ENCODE measurements around the gene ALOX5. TPM values are rescaled to one million over a fixed set of nuclear protein-coding genes. Genes with fewer than 3 reads are reported as not detected.

Gene ALOX5
- total RNA-seq, 1 experiment from 2014 or later, result 3.4 TPM

DNA sequence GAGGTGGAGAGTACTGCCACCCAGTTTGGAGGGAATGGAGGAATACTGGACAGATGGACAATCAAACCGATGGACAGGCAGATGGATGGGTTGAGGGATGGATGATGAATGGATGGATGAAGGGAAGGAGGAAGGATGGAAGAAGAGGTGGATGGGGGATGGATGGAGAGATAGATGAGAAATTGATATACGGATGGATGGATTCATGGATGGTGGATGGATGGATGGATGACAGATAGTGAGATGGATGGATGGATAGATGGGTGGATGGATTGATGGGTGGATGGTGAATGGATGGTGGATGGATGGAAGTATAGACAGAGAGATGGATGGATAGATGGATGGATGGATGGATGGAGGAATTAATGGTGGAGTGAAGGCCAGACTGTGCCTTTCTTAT lies 42.6 kb downstream of the ALOX5 start:
- H3K4me3 Mint-ChIP-seq, result no peak overlapping the region
- no peak for ATAC-seq

DNA sequence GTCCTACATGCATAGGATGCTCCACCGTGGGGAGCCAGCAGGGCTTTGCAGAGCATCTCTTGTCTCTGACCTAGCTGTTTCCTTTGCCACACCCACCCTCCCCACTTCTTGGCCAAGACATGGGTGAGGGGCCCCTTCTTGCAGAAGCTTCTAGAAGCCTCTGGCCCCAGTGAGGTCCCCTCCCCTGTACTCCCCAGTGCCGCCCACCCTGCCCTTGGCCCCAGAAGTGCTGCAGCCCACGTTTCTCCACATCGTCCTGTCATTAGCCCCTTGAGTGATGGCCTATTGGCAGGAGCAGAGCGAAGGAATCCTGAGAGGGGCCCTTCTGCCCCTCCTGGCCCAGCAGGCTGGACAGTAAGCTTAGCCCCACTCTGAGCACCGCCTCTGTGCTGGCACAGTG lies 43.7 kb downstream of the ALOX5 start:
- POLR2A ChIA-PET, result no interaction called here
- no peak overlapping the region for H3K27ac Mint-ChIP-seq
- CTCF ChIA-PET, result no interaction called here
- DNase-seq (ENCODE audit: low spot score), result no peak
- peaks cover 18% of the 10 kb centered on the region for H3K4me1 Mint-ChIP-seq
- H3K27me3 Mint-ChIP-seq (ENCODE audit: low read depth), result peaks cover 10% of the 10 kb centered on the region
- 0 out of 2 replicates have a peak overlapping the region, but pooled peaks have one; percentile 2 for H3K4me3 Mint-ChIP-seq
- no peaks in the 10 kb centered on the region for H3K36me3 Mint-ChIP-seq
- H3K9me3 Mint-ChIP-seq, result peaks cover 8% of the 10 kb centered on the region
- no peak for ATAC-seq
- TF ChIP-seq, protein P1, sequence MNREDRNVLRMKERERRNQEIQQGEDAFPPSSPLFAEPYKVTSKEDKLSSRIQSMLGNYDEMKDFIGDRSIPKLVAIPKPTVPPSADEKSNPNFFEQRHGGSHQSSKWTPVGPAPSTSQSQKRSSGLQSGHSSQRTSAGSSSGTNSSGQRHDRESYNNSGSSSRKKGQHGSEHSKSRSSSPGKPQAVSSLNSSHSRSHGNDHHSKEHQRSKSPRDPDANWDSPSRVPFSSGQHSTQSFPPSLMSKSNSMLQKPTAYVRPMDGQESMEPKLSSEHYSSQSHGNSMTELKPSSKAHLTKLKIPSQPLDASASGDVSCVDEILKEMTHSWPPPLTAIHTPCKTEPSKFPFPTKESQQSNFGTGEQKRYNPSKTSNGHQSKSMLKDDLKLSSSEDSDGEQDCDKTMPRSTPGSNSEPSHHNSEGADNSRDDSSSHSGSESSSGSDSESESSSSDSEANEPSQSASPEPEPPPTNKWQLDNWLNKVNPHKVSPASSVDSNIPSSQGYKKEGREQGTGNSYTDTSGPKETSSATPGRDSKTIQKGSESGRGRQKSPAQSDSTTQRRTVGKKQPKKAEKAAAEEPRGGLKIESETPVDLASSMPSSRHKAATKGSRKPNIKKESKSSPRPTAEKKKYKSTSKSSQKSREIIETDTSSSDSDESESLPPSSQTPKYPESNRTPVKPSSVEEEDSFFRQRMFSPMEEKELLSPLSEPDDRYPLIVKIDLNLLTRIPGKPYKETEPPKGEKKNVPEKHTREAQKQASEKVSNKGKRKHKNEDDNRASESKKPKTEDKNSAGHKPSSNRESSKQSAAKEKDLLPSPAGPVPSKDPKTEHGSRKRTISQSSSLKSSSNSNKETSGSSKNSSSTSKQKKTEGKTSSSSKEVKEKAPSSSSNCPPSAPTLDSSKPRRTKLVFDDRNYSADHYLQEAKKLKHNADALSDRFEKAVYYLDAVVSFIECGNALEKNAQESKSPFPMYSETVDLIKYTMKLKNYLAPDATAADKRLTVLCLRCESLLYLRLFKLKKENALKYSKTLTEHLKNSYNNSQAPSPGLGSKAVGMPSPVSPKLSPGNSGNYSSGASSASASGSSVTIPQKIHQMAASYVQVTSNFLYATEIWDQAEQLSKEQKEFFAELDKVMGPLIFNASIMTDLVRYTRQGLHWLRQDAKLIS (CRISPR knock-in tag; IDR thresholded peaks at IDR 0.05; ENCODE audit: borderline replicate concordance), result no peak
- TF ChIP-seq CREM (CRISPR knock-in tag; IDR thresholded peaks at IDR 0.05) (no peak), TEAD1 (CRISPR knock-in tag; IDR thresholded peaks at IDR 0.05) (no peak), CREB1 (CRISPR knock-in tag; IDR thresholded peaks at IDR 0.05) (no peak), NR1H2 (CRISPR knock-in tag; IDR thresholded peaks at IDR 0.05) (no peak)
- TF ChIP-seq, protein P2, sequence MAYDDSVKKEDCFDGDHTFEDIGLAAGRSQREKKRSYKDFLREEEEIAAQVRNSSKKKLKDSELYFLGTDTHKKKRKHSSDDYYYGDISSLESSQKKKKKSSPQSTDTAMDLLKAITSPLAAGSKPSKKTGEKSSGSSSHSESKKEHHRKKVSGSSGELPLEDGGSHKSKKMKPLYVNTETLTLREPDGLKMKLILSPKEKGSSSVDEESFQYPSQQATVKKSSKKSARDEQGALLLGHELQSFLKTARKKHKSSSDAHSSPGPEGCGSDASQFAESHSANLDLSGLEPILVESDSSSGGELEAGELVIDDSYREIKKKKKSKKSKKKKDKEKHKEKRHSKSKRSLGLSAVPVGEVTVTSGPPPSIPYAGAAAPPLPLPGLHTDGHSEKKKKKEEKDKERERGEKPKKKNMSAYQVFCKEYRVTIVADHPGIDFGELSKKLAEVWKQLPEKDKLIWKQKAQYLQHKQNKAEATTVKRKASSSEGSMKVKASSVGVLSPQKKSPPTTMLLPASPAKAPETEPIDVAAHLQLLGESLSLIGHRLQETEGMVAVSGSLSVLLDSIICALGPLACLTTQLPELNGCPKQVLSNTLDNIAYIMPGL (CRISPR knock-in tag; IDR thresholded peaks at IDR 0.05), result no peak
- TF ChIP-seq, protein P3, sequence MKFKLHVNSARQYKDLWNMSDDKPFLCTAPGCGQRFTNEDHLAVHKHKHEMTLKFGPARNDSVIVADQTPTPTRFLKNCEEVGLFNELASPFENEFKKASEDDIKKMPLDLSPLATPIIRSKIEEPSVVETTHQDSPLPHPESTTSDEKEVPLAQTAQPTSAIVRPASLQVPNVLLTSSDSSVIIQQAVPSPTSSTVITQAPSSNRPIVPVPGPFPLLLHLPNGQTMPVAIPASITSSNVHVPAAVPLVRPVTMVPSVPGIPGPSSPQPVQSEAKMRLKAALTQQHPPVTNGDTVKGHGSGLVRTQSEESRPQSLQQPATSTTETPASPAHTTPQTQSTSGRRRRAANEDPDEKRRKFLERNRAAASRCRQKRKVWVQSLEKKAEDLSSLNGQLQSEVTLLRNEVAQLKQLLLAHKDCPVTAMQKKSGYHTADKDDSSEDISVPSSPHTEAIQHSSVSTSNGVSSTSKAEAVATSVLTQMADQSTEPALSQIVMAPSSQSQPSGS (CRISPR knock-in tag; IDR thresholded peaks at IDR 0.05; ENCODE audit: borderline replicate concordance, low read depth), result no peak

More for the DNA sequence above, 42.6 kb downstream of the ALOX5 start:
- H3K27ac Mint-ChIP-seq, result no peak overlapping the region
- H3K9me3 Mint-ChIP-seq, result peaks cover 8% of the 10 kb centered on the region
- CTCF ChIA-PET, result no interaction called here
- peaks cover 18% of the 10 kb centered on the region for H3K4me1 Mint-ChIP-seq
- no peak for DNase-seq (ENCODE audit: low spot score)
- TF ChIP-seq RORB (CRISPR knock-in tag; IDR thresholded peaks at IDR 0.05), result no peak
- TF ChIP-seq, protein P3 (CRISPR knock-in tag; IDR thresholded peaks at IDR 0.05; ENCODE audit: borderline replicate concordance, low read depth), result no peak
- TF ChIP-seq, protein P4, sequence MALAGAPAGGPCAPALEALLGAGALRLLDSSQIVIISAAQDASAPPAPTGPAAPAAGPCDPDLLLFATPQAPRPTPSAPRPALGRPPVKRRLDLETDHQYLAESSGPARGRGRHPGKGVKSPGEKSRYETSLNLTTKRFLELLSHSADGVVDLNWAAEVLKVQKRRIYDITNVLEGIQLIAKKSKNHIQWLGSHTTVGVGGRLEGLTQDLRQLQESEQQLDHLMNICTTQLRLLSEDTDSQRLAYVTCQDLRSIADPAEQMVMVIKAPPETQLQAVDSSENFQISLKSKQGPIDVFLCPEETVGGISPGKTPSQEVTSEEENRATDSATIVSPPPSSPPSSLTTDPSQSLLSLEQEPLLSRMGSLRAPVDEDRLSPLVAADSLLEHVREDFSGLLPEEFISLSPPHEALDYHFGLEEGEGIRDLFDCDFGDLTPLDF (CRISPR knock-in tag; IDR thresholded peaks at IDR 0.05), result no peak
- no peak for TF ChIP-seq NFATC4 (CRISPR knock-in tag; IDR thresholded peaks at IDR 0.05)
- TF ChIP-seq, protein P5, sequence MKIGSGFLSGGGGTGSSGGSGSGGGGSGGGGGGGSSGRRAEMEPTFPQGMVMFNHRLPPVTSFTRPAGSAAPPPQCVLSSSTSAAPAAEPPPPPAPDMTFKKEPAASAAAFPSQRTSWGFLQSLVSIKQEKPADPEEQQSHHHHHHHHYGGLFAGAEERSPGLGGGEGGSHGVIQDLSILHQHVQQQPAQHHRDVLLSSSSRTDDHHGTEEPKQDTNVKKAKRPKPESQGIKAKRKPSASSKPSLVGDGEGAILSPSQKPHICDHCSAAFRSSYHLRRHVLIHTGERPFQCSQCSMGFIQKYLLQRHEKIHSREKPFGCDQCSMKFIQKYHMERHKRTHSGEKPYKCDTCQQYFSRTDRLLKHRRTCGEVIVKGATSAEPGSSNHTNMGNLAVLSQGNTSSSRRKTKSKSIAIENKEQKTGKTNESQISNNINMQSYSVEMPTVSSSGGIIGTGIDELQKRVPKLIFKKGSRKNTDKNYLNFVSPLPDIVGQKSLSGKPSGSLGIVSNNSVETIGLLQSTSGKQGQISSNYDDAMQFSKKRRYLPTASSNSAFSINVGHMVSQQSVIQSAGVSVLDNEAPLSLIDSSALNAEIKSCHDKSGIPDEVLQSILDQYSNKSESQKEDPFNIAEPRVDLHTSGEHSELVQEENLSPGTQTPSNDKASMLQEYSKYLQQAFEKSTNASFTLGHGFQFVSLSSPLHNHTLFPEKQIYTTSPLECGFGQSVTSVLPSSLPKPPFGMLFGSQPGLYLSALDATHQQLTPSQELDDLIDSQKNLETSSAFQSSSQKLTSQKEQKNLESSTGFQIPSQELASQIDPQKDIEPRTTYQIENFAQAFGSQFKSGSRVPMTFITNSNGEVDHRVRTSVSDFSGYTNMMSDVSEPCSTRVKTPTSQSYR (CRISPR knock-in tag; IDR thresholded peaks at IDR 0.05), result no peak
- TF ChIP-seq, protein P6, sequence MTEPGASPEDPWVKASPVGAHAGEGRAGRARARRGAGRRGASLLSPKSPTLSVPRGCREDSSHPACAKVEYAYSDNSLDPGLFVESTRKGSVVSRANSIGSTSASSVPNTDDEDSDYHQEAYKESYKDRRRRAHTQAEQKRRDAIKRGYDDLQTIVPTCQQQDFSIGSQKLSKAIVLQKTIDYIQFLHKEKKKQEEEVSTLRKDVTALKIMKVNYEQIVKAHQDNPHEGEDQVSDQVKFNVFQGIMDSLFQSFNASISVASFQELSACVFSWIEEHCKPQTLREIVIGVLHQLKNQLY (CRISPR knock-in tag; IDR thresholded peaks at IDR 0.05), result no peak
- no peak for TF ChIP-seq ETV6 (CRISPR knock-in tag; IDR thresholded peaks at IDR 0.05)
- TF ChIP-seq, protein P1 (CRISPR knock-in tag; IDR thresholded peaks at IDR 0.05; ENCODE audit: borderline replicate concordance), result no peak
- POLR2A ChIA-PET, result no interaction called here
- peaks cover 10% of the 10 kb centered on the region for H3K27me3 Mint-ChIP-seq (ENCODE audit: low read depth)
- H3K36me3 Mint-ChIP-seq, result no peaks in the 10 kb centered on the region

Measured in WTC11 (cell line).